Measurements from ENCODE around the gene ZNF521. TPM values are rescaled to one million over a fixed set of nuclear protein-coding genes. Genes with fewer than 3 reads are reported as not detected.

ZNF521 gene
- polyA plus RNA-seq, 1 experiment: 25.9 TPM

DNA sequence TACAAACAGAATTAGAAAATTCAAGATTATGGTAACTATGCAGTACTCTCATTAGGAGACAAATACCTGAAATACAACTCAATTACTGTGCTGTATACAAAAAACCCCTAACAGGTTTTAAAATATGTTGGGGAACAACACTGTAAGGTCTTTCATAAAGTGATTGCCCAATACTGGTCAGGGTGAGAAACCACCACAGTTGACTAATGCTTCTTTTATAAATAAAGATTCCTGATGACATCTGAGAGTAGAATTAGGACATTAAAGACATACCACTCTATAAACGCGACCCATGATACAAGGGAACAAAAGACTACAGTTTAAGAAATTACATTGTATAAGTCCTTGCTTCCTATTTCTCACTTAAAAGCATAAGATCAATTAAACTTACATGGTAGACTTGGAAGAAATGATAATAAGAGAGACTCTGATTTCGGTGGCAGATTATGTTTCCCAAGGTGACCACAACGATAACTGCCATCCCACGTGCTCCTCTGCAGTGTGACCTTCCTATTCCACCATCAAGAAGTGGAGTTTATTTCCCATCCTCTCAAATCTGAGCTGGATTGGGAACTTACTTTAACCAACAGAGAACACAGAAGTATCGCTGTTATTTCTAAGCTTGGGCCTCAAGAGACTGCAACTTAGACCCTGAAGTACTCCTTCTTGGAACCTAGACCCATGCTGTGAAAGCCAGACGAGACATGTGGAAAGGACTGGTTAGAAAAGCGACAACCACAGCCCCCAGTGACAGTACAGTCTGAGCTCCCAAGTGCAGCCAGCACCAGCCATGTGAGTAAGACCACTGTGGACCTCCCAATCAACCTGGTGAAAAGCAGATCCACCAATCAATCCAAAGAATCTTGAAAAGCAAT lies 52.3 kb downstream of the ZNF521 start:
- Histone ChIP-seq H3K27ac (ENCODE audit: low read depth, low read length) (peak overlapping the region; percentile 60), H3K9me3 (ENCODE audit: control insufficient read depth, insufficient read depth, low read length) (no peaks in the 10 kb centered on the region), H3K27me3 (ENCODE audit: control insufficient read depth, insufficient read depth, low read length) (no peaks in the 10 kb centered on the region), H3K4me3 (ENCODE audit: low read depth, low read length) (no peak overlapping the region)
- TF ChIP-seq, protein P1, sequence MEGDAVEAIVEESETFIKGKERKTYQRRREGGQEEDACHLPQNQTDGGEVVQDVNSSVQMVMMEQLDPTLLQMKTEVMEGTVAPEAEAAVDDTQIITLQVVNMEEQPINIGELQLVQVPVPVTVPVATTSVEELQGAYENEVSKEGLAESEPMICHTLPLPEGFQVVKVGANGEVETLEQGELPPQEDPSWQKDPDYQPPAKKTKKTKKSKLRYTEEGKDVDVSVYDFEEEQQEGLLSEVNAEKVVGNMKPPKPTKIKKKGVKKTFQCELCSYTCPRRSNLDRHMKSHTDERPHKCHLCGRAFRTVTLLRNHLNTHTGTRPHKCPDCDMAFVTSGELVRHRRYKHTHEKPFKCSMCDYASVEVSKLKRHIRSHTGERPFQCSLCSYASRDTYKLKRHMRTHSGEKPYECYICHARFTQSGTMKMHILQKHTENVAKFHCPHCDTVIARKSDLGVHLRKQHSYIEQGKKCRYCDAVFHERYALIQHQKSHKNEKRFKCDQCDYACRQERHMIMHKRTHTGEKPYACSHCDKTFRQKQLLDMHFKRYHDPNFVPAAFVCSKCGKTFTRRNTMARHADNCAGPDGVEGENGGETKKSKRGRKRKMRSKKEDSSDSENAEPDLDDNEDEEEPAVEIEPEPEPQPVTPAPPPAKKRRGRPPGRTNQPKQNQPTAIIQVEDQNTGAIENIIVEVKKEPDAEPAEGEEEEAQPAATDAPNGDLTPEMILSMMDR (IDR thresholded peaks at IDR 0.05; ENCODE audit: low read depth, low read length): no peak
- POLR2A ChIA-PET: interaction anchor here (1.0 to 1.3 kb wide), 3 partner anchors 9 to 174 kb away, joined by 3 to 10 read pairs (median 3); no protein-coding TSS in a partner anchor
- peak; percentile 36 for DNase-seq (ENCODE audit: low read depth, low spot score)
- CTCF ChIA-PET: interaction anchor here (0.6 kb wide), 1 partner anchor 769 kb away, joined by 5 read pairs; no protein-coding TSS in a partner anchor

DNA sequence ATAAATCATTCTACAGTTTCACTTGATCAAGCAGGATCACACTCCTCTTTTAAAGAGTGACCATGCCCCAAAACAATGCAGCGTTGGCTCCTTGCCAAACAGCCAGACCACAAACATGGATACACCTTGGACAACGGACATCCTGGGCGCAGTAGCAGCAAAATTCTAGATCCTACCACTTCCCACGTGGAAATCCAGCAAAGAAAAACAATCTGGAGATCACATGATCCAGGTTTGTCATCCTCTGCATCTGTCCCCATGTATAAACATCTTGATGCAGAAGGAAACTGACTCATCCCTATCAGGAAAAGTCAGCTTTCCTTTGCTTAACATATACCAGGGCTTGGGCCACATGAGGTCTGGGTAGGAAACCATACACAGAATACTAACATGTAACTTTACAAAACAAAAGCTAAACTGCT lies 53.1 kb downstream of the ZNF521 start:
- DNase-seq (ENCODE audit: low read depth, low spot score): peak; percentile 88
- Histone ChIP-seq H3K27me3 (ENCODE audit: control insufficient read depth, insufficient read depth, low read length) (no peaks in the 10 kb centered on the region), H3K4me3 (ENCODE audit: low read depth, low read length) (peak overlapping the region; percentile 10; the same call in 1 of the 2 replicates), H3K27ac (ENCODE audit: low read depth, low read length) (peak overlapping the region; percentile 63), H3K9me3 (ENCODE audit: control insufficient read depth, insufficient read depth, low read length) (no peaks in the 10 kb centered on the region)
- TF ChIP-seq, protein P1 (IDR thresholded peaks at IDR 0.05; ENCODE audit: low read depth, low read length): no peak
- POLR2A ChIA-PET: interaction anchor here (1.0 to 1.3 kb wide), 3 partner anchors 9 to 173 kb away, joined by 3 to 10 read pairs (median 3); no protein-coding TSS in a partner anchor
- CTCF ChIA-PET: no interaction called here

DNA sequence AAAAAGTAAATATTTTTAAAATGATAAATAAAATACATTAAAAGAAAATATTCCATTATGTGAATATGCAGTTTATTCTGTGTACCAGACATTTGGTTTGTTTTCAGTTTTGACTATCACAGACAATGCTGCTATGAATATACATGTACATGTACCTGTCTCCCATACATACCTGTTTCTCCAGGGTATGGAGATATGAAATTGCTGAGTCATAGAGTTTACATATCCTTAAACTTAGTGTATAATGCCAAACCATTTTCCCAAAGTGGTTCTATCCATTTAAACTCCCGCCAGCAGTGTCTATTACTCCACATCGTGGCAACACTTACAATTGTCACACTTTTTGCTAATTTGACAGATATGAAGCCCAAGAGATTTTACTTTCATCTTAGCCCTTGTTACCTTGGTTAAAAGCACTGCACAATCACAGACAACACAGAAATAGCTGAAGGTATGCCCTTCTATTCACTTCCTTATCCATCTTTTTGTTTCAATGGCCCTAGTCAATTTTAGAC lies 56.3 kb downstream of the ZNF521 start:
- no peak for DNase-seq (ENCODE audit: low read depth, low spot score)
- Histone ChIP-seq H3K4me3 (ENCODE audit: low read depth, low read length) (no peak overlapping the region), H3K9me3 (ENCODE audit: control insufficient read depth, insufficient read depth, low read length) (no peaks in the 10 kb centered on the region), H3K27me3 (ENCODE audit: control insufficient read depth, insufficient read depth, low read length) (no peaks in the 10 kb centered on the region), H3K27ac (ENCODE audit: low read depth, low read length) (no peak overlapping the region)
- TF ChIP-seq, protein P1 (IDR thresholded peaks at IDR 0.05; ENCODE audit: low read depth, low read length): no peak
- ChIA-PET CTCF (no interaction called here), POLR2A (no interaction called here)

DNA sequence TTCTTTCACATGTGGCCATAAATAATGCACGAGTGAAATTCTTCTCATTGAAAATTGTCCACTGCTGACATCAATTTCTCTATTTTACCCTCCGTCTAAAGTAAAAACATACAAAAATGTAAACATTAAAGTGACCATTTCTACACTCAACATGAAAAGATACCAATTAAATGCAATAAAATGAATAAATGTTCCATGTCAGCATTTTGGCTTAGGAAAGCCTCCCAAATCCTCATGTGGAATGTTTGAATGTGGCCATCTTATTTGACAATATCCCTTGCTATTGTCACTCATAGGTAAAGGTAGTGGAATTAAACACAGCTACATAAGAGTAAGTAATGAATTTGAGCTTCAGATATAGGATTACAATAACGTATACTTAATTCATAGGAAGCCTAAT lies 60.8 kb downstream of the ZNF521 start:
- TF ChIP-seq, protein P1 (IDR thresholded peaks at IDR 0.05; ENCODE audit: low read depth, low read length): no peak
- Histone ChIP-seq H3K4me3 (ENCODE audit: low read depth, low read length) (no peak overlapping the region), H3K27ac (ENCODE audit: low read depth, low read length) (no peak overlapping the region), H3K9me3 (ENCODE audit: control insufficient read depth, insufficient read depth, low read length) (no peaks in the 10 kb centered on the region), H3K27me3 (ENCODE audit: control insufficient read depth, insufficient read depth, low read length) (no peaks in the 10 kb centered on the region)
- ChIA-PET POLR2A (no interaction called here), CTCF (no interaction called here)
- no peak for DNase-seq (ENCODE audit: low read depth, low spot score)

All from AG04450 (cell line).